Dermis lymphatic vessel endothelial cell (primary cell): ENCODE data around the gene KRTAP19-3. TPM values are rescaled to one million over a fixed set of nuclear protein-coding genes. Genes with fewer than 3 reads are reported as not detected.

ENCODE experiments used
- total RNA-seq: library from RNA; depleted of rRNA; stranded (reverse); fragments of >200 nt; gene quantifications from 2 replicates; pipeline ENCODE4 v1.2.1, GENCODE V29; 2014

The KRTAP19-3 gene
- not detected in 2 replicates for total RNA-seq

DNA sequence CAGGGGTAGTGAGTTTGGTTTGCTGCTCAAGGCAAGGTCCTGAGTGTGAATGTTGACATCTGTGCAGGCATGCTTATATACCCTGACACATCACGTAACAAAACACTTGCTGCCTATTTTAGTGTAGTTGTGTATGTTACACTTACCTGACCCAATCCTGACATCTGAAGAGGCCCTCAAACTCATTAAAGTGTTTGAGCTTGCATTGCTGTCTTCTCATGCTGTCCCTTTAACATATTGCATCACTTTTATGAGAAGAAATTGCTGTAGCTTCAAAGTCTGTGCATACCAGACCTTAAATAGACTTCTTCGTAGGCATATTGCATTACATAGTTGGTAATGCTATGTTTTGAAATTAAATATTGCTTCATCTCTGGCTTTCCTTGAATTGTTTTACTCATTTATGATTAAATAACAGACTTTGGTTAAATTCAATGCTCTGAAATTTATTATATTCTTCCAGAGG is at the start of gene KRTAP19-3:
TSS of gene KRTAP19-3 (minus strand) at position 51 of the 466 bp plus-strand sequence. CDS start 56 bp downstream, outside the sequence.

GRCh38 chr21:30502041-30502440 is 10.2 kb upstream of the KRTAP19-3 start, which contains the start of gene KRTAP19-5:
Gene KRTAP19-5 (minus strand): TSS chr21:30502141. CDS start chr21:30502090, 51 bp downstream.

GRCh38 chr21:30497065-30497464 is 5.3 kb upstream of the KRTAP19-3 start, which contains the start of gene KRTAP19-4:
Gene KRTAP19-4 (minus strand): TSS chr21:30497165. CDS start chr21:30497110, 55 bp downstream.

GRCh38 chr21:30487336-30487735 is 4.5 kb downstream of the KRTAP19-3 start, which contains the start of gene KRTAP19-2:
Gene KRTAP19-2 (minus strand): TSS chr21:30487436. CDS start chr21:30487348, 88 bp downstream.

DNA sequence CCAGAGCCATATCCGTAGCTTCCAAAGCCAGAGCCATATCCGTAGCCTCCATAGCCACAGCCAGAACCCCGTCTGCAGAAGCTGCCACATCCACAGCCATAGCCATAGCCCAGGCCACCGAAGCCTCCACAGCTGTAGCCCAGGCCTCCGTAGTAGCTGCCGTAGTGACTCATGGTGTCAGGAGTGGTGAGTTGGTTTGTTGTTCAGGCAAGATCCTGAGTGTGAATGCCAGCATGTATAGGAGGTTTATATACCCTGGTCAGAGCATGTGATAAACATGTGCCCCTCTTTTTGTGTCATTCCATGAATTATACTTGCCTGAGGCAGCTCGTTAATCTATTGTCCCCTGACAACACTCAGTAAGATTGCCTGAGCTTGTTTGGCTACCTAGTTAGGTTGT is 11.7 kb downstream of the KRTAP19-3 start, which contains the start of gene KRTAP19-1:
TSS of gene KRTAP19-1 (minus strand) at position 223 of the 400 bp plus-strand sequence. CDS start at position 173, 50 bp downstream.

Other genes starting within 250 kb of the KRTAP19-3 start
- gene KRTAP24-1, start 209.1 kb downstream of the KRTAP19-3 start, total RNA-seq, result not detected in 2 replicates
- gene KRTAP25-1, start 202.5 kb downstream of the KRTAP19-3 start, total RNA-seq, result not detected in 2 replicates
- gene KRTAP26-1, start 171.7 kb downstream of the KRTAP19-3 start, total RNA-seq, result not detected in 2 replicates
- gene KRTAP27-1, start 154.3 kb downstream of the KRTAP19-3 start, total RNA-seq, result not detected in 2 replicates
- gene KRTAP23-1, start 143.4 kb downstream of the KRTAP19-3 start, total RNA-seq, result not detected in 2 replicates
- gene KRTAP13-2, start 119.7 kb downstream of the KRTAP19-3 start, total RNA-seq, result not detected in 2 replicates
- gene KRTAP13-1, start 96.0 kb downstream of the KRTAP19-3 start, total RNA-seq, result not detected in 2 replicates
- not detected in 2 replicates for gene KRTAP13-3, start 66.1 kb downstream of the KRTAP19-3 start, total RNA-seq
- not detected in 2 replicates for gene KRTAP13-4, start 61.8 kb downstream of the KRTAP19-3 start, total RNA-seq
- gene KRTAP15-1, start 51.7 kb downstream of the KRTAP19-3 start, total RNA-seq, result not detected in 2 replicates
- not detected in 2 replicates for gene KRTAP19-1, start 11.6 kb downstream of the KRTAP19-3 start, total RNA-seq
- not detected in 2 replicates for gene KRTAP19-2, start 4.6 kb downstream of the KRTAP19-3 start, total RNA-seq
- not detected in 2 replicates for gene KRTAP19-4, start 5.2 kb upstream of the KRTAP19-3 start, total RNA-seq
- gene KRTAP19-5, start 10.1 kb upstream of the KRTAP19-3 start, total RNA-seq, result not detected in 2 replicates
- gene KRTAP19-6, start 49.9 kb upstream of the KRTAP19-3 start, total RNA-seq, result not detected in 2 replicates
- not detected in 2 replicates for gene KRTAP19-7, start 69.3 kb upstream of the KRTAP19-3 start, total RNA-seq
- not detected in 2 replicates for gene KRTAP22-2, start 98.4 kb upstream of the KRTAP19-3 start, total RNA-seq
- not detected in 2 replicates for gene KRTAP6-3, start 100.4 kb upstream of the KRTAP19-3 start, total RNA-seq
- not detected in 2 replicates for gene KRTAP6-2, start 106.9 kb upstream of the KRTAP19-3 start, total RNA-seq
- not detected in 2 replicates for gene KRTAP22-1, start 109.1 kb upstream of the KRTAP19-3 start, total RNA-seq
- not detected in 2 replicates for gene KRTAP6-1, start 121.9 kb upstream of the KRTAP19-3 start, total RNA-seq
- not detected in 2 replicates for gene KRTAP20-1, start 124.4 kb upstream of the KRTAP19-3 start, total RNA-seq
- not detected in 2 replicates for gene KRTAP20-4, start 128.6 kb upstream of the KRTAP19-3 start, total RNA-seq
- gene KRTAP20-2, start 143.2 kb upstream of the KRTAP19-3 start, total RNA-seq, result not detected in 2 replicates
- not detected in 2 replicates for gene KRTAP20-3, start 150.9 kb upstream of the KRTAP19-3 start, total RNA-seq
- gene KRTAP21-3, start 226.8 kb upstream of the KRTAP19-3 start, total RNA-seq, result not detected in 2 replicates